ENCODE results near the gene CRYL1.

CRYL1 gene

DNA sequence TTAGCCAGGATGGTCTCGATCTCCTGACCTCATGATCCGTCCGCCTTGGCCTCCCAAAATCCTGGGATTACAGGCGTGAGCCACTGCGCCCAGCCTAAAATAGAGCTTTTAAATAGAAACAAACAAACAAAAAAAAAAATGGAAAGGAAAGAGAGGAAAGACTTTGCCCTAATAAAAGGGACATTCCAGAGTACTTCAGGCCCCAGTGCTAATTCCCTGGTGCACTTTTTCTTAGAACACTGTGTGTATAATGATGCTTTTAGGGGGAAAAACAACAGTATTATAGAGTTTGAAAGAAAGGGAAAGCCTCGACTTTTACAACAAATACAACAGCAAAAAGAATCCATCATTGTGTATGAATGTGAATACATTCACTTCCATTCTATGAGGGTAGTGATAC, 104.7 kb downstream of the CRYL1 start:
- no peak for TF ChIP-seq JUND (IDR thresholded peaks at IDR 0.05; ENCODE audit: low read depth)
- DNase-seq (ENCODE audit: low read depth in 1 of 2, low spot score in 1 of 2), result no peak
- in situ Hi-C loops (cut with HindIII; ENCODE audit: low pct_unique_long_range_greater_than_20kb, low sequenced_read_pairs), result no loop called here

DNA sequence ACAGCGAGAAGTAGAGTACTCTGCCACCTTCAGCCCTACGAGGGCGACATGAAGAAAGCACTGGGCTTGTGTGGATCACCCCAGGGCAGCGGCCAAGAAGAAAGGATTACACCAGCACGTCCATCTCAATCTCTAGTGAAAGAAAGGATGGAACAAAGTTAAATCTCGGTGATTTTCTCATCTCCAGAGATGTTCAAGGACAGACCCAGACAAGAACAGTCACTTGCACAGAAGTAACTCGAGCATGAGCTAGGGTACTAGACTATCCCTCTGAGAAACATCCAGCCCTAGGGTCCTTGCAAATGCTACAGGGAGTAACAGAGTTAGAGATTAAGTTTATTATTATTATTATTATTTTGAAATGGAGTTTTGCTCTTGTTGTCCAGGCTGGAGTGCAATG, 106.7 kb downstream of the CRYL1 start:
- no peak for DNase-seq (ENCODE audit: low read depth in 1 of 2, low spot score in 1 of 2)
- TF ChIP-seq JUND (IDR thresholded peaks at IDR 0.05; ENCODE audit: low read depth), result no peak
- in situ Hi-C loops (cut with HindIII; ENCODE audit: low pct_unique_long_range_greater_than_20kb, low sequenced_read_pairs), result no loop called here

DNA sequence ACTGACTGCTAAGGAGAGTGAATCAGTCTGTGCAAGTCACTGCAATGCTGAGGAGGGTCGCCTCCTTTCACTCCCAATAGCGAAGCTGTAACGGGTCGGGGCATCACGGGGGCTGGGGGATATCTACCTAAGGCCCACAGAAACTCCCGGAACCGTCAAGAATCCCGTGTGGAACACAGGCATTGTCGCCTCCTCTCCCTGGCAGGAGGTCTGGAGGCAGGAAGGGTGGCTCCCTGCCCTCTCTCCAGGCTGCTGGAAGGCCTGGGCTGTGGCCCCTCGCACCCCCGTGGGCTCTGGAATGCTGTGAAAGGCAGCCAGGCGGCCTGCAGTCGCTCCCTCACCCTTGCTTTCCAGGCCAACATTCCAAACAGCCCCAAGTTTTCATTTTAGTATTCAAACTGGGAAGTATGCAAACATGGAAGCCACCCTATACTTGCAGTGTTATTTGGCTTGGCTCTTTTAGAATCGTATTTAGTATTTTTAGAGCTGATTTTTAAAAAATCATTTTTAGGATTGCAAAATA, 109.4 kb downstream of the CRYL1 start:
- in situ Hi-C loops (cut with HindIII; ENCODE audit: low pct_unique_long_range_greater_than_20kb, low sequenced_read_pairs), result no loop called here

DNA sequence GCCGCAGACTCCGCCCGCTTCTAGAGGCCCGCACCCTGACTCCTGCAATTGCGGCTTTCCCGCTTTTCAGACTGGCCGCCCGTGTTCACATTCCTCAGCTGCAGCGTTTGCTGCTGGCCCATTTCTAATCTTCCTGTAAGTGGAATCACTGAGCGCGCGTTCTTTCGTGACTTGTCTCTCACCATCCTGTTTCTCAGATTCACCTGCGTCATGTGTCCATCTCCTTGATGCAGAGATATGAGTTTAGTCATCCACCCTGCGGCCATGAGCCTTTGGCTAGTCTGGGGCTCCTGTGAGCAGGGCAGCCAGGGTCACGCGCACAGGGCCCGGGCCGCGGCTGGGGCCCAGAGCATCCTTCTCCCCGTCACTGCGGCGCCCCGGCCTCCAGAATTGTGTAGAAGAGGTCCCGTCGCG, 110.0 kb downstream of the CRYL1 start:
- no peak for TF ChIP-seq JUND (IDR thresholded peaks at IDR 0.05; ENCODE audit: low read depth)
- in situ Hi-C loops (cut with HindIII; ENCODE audit: low pct_unique_long_range_greater_than_20kb, low sequenced_read_pairs), result no loop called here
- DNase-seq (ENCODE audit: low read depth in 1 of 2, low spot score in 1 of 2), result no peak

More for the DNA sequence above, 109.4 kb downstream of the CRYL1 start:
- no peak for TF ChIP-seq JUND (IDR thresholded peaks at IDR 0.05; ENCODE audit: low read depth)
- DNase-seq (ENCODE audit: low read depth in 1 of 2, low spot score in 1 of 2), result no peak

DNA sequence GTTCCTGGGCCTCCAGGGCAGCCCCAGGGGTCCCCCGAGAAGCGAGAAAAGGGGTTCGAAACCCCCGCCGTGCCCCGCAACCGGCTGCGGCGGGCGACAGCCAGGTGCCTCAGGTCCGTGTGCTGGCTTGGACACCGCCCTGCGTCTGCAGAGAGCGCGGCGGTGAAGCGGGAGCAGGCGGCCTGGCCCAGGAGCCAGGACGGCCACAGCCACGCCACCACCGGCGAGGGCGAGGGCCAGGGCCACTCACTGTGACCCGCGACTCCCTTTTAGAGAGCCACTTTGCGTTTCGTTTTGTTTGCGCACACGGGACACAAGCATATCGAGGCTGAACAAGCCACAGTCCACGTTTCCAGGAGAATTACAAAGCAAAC, 110.4 kb downstream of the CRYL1 start:
- in situ Hi-C loops (cut with HindIII; ENCODE audit: low pct_unique_long_range_greater_than_20kb, low sequenced_read_pairs), result no loop called here
- no peak for DNase-seq (ENCODE audit: low read depth in 1 of 2, low spot score in 1 of 2)

DNA sequence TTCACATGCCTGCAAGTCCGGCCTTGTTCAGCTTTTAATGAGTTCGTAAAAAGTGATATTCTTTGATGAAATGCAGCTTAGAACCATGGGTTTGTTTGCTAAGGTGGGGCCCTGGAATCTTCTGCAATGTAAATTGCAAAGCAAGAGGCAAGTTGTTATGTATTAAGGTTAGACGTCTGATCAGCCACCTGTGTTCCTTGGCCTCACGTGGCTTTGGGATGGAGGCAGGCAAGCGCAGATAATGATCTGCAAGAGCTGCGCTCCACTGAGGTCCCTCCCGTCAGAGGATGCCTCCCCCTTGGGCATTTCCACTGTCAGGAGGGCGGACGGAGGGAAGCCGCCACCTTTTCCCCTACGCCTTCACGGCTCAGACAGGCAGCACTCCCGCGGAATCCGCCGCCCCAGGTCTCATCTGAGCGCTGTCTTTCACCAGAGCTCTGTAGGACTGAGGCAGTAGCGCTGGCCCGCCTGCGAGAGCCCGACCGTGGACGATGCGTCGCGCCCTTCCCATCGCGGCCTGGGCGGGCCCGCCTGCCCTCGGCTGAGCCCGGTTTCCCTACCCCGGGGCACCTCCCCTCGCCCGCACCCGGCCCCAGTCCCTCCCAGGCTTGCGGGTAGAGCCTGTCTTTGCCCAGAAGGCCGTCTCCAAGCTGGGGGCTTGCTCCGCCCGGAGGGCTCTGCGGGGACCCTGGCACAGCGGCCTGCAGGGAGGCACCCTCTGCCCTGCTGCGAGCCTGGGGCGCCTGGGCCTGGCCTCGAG, 110.9 kb downstream of the CRYL1 start:
- DNase-seq (ENCODE audit: low read depth in 1 of 2, low spot score in 1 of 2), result no peak
- no peak for TF ChIP-seq JUND (IDR thresholded peaks at IDR 0.05; ENCODE audit: low read depth)
- in situ Hi-C loops (cut with HindIII; ENCODE audit: low pct_unique_long_range_greater_than_20kb, low sequenced_read_pairs), result no loop called here

More for the DNA sequence above, 110.4 kb downstream of the CRYL1 start:
- TF ChIP-seq JUND (IDR thresholded peaks at IDR 0.05; ENCODE audit: low read depth), result no peak

DNA sequence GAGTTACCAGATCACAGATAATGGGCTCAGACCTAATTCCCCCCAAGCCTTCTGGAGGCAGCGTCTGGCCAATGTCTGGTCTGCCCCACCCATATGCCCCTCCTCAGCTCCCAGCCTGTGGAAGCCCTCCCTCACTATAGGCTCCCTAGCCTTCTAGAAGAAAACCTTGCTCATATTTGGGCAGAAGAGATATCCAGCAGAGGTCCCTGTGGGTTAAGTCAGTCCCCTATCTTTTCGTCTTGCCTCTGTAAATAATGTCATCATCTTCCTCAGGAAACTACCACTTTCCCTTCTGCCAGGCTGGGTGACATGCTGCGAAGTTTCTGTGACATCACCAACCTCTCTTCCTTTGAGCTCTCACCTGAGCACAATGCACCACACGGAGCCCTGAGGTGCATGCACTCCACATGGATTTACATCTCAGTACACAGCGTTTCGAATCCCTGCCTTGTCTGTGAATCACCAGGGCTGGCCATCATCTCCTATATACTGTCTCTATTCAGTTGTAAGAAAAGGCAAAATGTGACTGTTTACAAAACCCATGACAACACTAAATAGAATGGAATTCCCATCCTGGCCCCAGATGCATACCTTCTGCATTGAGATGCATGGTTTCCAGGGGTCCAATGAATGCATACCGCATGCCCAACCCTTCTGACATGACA, 112.8 kb downstream of the CRYL1 start:
- no peak for TF ChIP-seq JUND (IDR thresholded peaks at IDR 0.05; ENCODE audit: low read depth)
- in situ Hi-C loops (cut with HindIII; ENCODE audit: low pct_unique_long_range_greater_than_20kb, low sequenced_read_pairs), result no loop called here
- no peak for DNase-seq (ENCODE audit: low read depth in 1 of 2, low spot score in 1 of 2)

DNA sequence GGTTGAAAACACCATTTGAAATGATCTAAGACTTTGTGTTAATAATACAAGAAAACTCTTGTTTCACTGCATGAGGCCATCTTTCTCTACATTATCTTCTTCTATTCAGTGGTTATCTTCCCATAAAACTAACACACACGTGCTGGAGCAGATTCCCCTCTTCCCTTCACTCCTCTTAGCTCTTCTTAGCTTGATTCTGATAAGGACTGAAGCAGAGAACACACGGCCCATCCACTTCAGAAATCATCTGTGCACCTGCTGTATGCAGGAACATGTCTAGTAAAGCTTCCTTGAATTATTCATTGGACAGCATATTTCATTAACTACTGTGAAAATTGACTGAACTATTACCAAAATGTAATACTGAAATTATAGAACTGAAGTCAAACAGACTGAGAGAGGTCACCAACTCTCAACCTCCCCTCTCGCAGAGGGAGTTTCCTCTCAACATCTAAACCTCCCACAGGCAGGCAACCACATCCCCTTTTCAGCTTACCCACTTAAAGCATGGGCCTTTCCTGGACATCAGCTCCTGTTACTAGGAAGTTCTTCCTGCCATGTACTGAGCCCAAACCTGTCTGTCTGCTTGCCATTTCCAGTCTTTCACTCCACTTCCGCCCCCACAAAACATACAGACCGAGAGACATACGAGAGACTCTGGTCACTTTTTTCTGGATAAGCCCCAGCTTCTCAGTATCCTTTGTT, 113.9 kb downstream of the CRYL1 start:
- no peak for TF ChIP-seq JUND (IDR thresholded peaks at IDR 0.05; ENCODE audit: low read depth)
- DNase-seq (ENCODE audit: low read depth in 1 of 2, low spot score in 1 of 2), result peak in 1 of 2 experiments; percentile 44
- in situ Hi-C loops (cut with HindIII; ENCODE audit: low pct_unique_long_range_greater_than_20kb, low sequenced_read_pairs), result no loop called here

DNA sequence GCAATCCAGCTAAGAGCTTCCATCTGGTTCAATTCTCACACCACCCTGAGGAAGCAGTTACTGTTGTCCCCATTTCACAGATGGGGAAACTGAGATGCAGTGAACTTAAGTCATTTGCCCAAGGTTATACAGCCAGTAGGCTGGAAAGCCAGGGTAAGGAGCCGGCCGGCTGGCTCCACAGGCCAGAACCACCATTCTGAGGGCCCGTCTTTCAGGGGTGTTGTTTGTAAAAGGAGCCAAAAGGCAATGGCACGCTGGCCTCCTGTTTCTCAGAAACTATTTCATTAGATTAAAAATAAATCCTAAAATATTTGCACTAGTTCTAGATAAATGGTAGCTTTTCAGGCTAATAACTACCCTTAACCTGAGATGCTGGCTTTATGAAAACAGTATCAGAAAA, 114.9 kb downstream of the CRYL1 start:
- no peak for DNase-seq (ENCODE audit: low read depth in 1 of 2, low spot score in 1 of 2)
- TF ChIP-seq JUND (IDR thresholded peaks at IDR 0.05; ENCODE audit: low read depth), result no peak
- in situ Hi-C loops (cut with HindIII; ENCODE audit: low pct_unique_long_range_greater_than_20kb, low sequenced_read_pairs), result no loop called here

DNA sequence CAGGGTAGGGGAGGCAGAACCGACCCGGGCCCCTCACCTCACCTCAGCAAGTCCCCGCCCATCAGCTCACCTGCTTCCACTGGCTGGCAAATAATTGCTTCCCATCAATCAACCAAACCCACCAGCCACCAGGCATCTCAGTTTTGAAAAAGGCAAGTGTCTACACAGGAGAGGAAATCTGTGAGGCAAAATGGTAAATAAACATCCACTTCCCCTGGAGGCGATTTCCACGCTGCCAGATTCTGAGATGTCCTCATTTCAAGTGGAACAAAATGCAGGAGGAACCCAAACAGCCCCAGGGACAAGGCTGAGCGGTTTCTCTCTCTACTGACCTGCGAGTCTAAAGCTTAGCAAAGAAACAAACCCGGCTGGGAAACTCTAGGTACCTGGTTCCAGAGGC, 117.5 kb downstream of the CRYL1 start:
- in situ Hi-C loops (cut with HindIII; ENCODE audit: low pct_unique_long_range_greater_than_20kb, low sequenced_read_pairs), result no loop called here
- TF ChIP-seq JUND (IDR thresholded peaks at IDR 0.05; ENCODE audit: low read depth), result no peak
- peak; percentile 46 to 69 for DNase-seq (ENCODE audit: low read depth in 1 of 2, low spot score in 1 of 2)

DNA sequence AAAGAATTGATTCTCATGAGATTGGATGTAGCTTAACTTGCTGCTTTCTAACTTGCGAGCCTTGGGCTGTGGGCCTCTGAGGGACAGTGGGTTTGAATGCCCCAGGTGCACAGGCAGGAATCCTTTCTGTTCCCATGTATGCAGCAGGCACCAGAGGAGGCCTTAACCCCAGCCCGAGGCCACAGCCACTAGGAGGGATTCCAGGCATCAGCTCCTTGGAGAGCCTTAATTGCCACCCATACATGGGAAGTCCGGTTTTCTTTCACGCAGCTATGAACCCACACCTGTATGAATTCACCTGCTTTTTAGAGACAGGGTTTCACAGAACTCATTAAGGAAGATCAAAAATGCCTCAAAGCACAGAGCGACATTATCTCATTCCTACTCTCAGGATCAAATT, 117.9 kb downstream of the CRYL1 start:
- in situ Hi-C loops (cut with HindIII; ENCODE audit: low pct_unique_long_range_greater_than_20kb, low sequenced_read_pairs), result no loop called here
- no peak for DNase-seq (ENCODE audit: low read depth in 1 of 2, low spot score in 1 of 2)
- TF ChIP-seq JUND (IDR thresholded peaks at IDR 0.05; ENCODE audit: low read depth), result no peak

DNA sequence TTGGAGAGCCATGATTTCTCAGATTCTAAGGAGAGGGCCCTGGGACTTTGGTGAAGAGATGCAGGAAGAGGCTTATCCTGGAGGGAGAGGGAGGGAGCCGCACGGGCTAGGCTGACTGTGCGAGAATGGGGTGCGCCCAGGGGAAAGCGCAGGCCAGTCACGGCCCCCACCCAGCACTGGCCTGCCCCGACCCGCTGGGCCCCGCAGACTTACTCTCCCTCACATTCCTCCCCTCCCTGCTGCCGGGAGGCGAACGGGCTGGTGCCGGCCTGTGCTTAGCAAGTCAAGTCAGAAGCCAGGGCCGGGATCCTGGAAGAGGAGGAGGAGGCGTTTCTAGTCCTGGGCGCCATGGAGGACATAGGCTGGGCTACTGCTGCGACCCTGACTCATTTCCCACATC, 120.0 kb downstream of the CRYL1 start:
- TF ChIP-seq JUND (IDR thresholded peaks at IDR 0.05; ENCODE audit: low read depth), result no peak
- no peak for DNase-seq (ENCODE audit: low read depth in 1 of 2, low spot score in 1 of 2)
- in situ Hi-C loops (cut with HindIII; ENCODE audit: low pct_unique_long_range_greater_than_20kb, low sequenced_read_pairs), result no loop called here
